GM10847 (cell line): ENCODE results near the gene RAD51B.

Experiments
- POLR2A ChIP-seq: IDR thresholded peaks from 2 replicates; pipeline ENCODE4 v1.6.1; 2011; ENCODE audit not compliant: insufficient read length; ENCODE audit errors: extremely low read depth

Gene RAD51B

GRCh38 chr14:68687746-68688145 lies 868.2 kb downstream of the RAD51B start:
- no peak for TF ChIP-seq POLR2A

GRCh38 chr14:68688872-68689371 lies 869.3 kb downstream of the RAD51B start:
- TF ChIP-seq POLR2A, result no peak

- TF ChIP-seq POLR2A, result no peak
Observed at GRCh38 chr14:68689511-68689910, 869.9 kb downstream of the RAD51B start.

- no peak for TF ChIP-seq POLR2A
Observed at GRCh38 chr14:68690089-68690958, 870.7 kb downstream of the RAD51B start.

GRCh38 chr14:68691031-68691791 lies 871.6 kb downstream of the RAD51B start:
- no peak for TF ChIP-seq POLR2A

GRCh38 chr14:68691792-68692118 lies 872.2 kb downstream of the RAD51B start:
- no peak for TF ChIP-seq POLR2A

- no peak for TF ChIP-seq POLR2A
Observed at GRCh38 chr14:68692216-68692615, 872.6 kb downstream of the RAD51B start.

GRCh38 chr14:68692916-68693771 lies 873.6 kb downstream of the RAD51B start:
- no peak for TF ChIP-seq POLR2A

- no peak for TF ChIP-seq POLR2A
Observed at GRCh38 chr14:68693926-68694325, 874.3 kb downstream of the RAD51B start.

- TF ChIP-seq POLR2A, result no peak
Observed at GRCh38 chr14:68694516-68695235, 875.1 kb downstream of the RAD51B start.

- TF ChIP-seq POLR2A, result no peak
Observed at GRCh38 chr14:68695326-68695768, 875.8 kb downstream of the RAD51B start.

GRCh38 chr14:68695856-68696255 lies 876.3 kb downstream of the RAD51B start:
- no peak for TF ChIP-seq POLR2A

GRCh38 chr14:68696266-68696665 lies 876.7 kb downstream of the RAD51B start:
- TF ChIP-seq POLR2A, result no peak

GRCh38 chr14:68696721-68697495 lies 877.3 kb downstream of the RAD51B start:
- no peak for TF ChIP-seq POLR2A
